Amniotic epithelial cell (primary cell): Measurements from ENCODE around the gene GINS2.
A peak's percentile ranks its signal among the peaks of the same experiment; 100 is the strongest.

Experiments
- DNase-seq: peaks from one replicate; pipeline ENCODE4 v3.0.0-alpha.2; 2010; ENCODE audit warnings: low read depth

Gene GINS2

GRCh38 chr16:85689950-85690320 is 1.2 kb upstream of the GINS2 start:
- no peak for DNase-seq

- DNase-seq = no peak
Observed at GRCh38 chr16:85689285-85689949, 663 bp upstream of the GINS2 start.

GRCh38 chr16:85687651-85688471 is 893 bp downstream of the GINS2 start:
- no peak for DNase-seq

GRCh38 chr16:85686912-85687591 is 1.7 kb downstream of the GINS2 start:
- no peak for DNase-seq

- no peak for DNase-seq
Observed at GRCh38 chr16:85685251-85685650, 3.5 kb downstream of the GINS2 start.

GRCh38 chr16:85683363-85683762 is 5.4 kb downstream of the GINS2 start:
- DNase-seq = peak; percentile 18

GRCh38 chr16:85682516-85682915 is 6.2 kb downstream of the GINS2 start:
- DNase-seq = no peak

GRCh38 chr16:85681255-85681654 is 7.5 kb downstream of the GINS2 start:
- DNase-seq = no peak

GRCh38 chr16:85680352-85680944 is 8.3 kb downstream of the GINS2 start:
- no peak for DNase-seq

GRCh38 chr16:85679870-85680269 is 8.9 kb downstream of the GINS2 start:
- DNase-seq = no peak

- DNase-seq = no peak
Observed at GRCh38 chr16:85678821-85679220, 9.9 kb downstream of the GINS2 start.

GRCh38 chr16:85678016-85678415 is 10.7 kb downstream of the GINS2 start:
- DNase-seq = no peak

GRCh38 chr16:85677383-85677967 is 11.3 kb downstream of the GINS2 start:
- no peak for DNase-seq

GRCh38 chr16:85676466-85676865 is 12.3 kb downstream of the GINS2 start:
- DNase-seq = no peak

- DNase-seq = peak; percentile 39
Observed at GRCh38 chr16:85675251-85675874, 13.4 kb downstream of the GINS2 start.

- no peak for DNase-seq
Observed at GRCh38 chr16:85674828-85675227, 13.9 kb downstream of the GINS2 start.

- no peak for DNase-seq
Observed at GRCh38 chr16:85674418-85674755, 14.4 kb downstream of the GINS2 start.

GRCh38 chr16:85673529-85674417 is 15.0 kb downstream of the GINS2 start:
- DNase-seq = peak; percentile 27

- no peak for DNase-seq
Observed at GRCh38 chr16:85670840-85671239, 17.9 kb downstream of the GINS2 start.

GRCh38 chr16:85668676-85669424 is 19.9 kb downstream of the GINS2 start:
- DNase-seq = no peak
